ENCODE results near the gene SAP30BP.

Gene SAP30BP

GRCh38 chr17:75691801-75692626 is 24.9 kb downstream of the SAP30BP start:
- DNase-seq, result no peak

DNA sequence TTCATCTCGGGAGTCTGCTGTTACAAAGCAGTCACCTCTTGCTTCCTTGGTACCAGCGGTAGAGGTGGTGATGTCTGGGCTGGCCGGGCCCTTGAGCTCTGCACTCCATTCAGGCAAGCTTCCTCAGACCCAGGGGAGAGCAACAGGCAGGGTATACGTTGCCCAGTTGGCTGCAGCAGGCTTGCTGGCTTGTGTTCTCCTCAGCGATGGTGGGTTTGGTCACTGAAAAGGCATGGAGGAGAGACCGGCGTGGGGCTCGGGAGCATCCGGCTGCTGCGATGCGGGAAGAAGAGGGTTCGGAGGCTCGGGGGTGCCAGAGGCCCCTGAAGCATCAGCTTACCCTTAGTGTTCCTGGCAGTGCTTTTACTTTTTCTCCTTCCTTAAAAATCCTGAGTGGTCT is 25.8 kb downstream of the SAP30BP start:
- DNase-seq, result no peak

DNA sequence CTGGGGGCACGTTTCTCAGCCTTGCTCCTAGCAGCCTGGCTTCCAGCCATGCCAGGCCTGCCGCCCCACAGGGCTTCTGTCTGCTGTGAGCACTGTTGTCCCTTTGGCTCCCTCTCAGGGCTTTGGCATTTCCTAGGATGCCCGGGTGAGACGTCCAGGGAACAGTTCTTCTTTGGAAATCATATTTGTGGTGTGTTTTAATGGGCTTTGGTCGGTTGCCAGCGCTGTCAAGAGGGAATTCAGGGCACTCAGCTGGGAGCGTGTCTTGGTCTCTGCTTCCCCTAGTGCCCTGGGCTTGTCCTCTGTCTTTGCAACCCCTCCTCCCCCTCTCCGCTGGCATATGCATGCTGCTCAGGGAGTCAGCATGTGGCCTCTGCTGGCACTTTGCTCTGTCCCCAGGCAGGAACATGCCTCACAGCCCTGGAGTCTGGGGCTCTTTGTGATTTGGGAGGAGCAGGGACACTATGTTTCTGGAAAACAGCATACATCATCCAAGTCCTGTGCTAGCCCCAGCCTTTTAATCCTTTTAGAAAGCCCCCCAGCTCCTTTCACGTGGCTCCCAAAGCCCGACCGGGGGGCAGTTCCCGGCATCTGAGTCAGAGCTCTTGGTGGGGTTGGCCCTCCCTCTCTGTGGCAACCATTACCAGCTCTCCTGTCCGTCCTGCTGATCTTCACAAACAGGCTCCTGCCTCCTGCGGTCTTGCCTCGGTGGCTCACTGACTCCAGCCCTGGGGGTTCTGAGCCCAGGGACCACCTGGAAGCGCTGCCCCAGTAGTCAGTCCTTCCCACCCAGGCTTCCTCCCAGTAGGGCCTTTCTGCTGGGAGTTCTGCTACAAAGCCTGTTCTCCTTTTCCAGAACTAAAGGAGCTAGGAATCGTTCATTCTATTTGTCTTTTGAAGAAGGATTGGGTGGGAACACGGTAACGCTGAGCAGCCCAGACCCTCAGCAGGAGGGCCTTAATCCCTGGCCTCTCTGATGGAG is 26.7 kb downstream of the SAP30BP start:
- DNase-seq, result no peak

DNA sequence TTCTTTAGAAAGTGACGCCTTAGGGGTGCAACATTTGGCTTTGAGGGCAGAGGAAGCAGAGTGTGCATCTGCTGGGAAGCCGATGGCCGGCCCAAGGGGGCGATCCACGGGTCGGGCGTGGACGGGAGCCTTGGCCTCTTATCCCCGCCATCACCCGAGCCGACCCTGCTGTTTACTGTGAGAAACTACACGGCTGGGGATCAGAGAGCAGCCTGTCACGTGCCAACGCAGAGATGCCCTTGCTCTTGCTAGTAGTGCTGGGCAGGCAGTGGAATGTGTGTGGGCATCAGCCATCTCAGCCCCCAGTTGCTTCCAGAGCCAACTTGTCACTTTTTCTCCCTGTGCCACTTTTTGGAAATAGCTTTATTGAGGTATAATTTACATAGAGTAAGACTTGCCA is 27.4 kb downstream of the SAP30BP start:
- no peak for DNase-seq

GRCh38 chr17:75695141-75695829 is 28.1 kb downstream of the SAP30BP start:
- no peak for DNase-seq

- no peak for DNase-seq
Observed at GRCh38 chr17:75695830-75696271, 28.7 kb downstream of the SAP30BP start.

DNA sequence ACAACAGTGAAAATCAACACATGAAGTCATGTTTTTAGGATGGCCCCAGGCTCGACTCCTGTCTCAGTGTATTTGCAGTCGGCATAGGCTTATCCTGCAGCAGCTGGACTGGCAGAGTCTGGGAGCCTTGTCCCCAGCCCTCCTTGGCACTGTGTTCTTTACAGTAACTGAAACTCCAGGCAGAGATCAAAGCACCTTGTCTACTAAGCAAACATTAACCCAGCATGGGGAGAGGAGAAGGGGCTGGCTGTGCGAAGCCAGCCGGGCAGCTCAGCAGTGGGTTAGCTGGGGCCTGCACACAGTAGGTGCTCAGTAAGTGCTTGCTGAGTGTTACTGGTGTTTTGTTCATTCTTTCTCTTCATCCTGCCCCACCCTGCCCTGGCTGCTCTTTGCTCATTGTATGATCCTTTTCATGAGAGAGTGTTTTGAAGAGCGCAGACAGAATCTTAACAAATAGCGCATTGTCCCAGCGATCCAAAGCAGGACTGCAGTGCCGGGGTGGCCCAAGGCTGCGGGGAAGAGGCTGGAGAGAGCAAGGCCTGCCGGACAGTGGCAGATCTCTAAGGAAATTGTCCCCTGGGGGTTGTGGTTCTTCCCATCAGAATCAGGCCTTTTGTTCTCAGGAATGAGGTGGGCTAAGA is 30.6 kb downstream of the SAP30BP start:
- no peak for DNase-seq

GRCh38 chr17:75698659-75699058 is 31.5 kb downstream of the SAP30BP start:
- DNase-seq, result no peak

DNA sequence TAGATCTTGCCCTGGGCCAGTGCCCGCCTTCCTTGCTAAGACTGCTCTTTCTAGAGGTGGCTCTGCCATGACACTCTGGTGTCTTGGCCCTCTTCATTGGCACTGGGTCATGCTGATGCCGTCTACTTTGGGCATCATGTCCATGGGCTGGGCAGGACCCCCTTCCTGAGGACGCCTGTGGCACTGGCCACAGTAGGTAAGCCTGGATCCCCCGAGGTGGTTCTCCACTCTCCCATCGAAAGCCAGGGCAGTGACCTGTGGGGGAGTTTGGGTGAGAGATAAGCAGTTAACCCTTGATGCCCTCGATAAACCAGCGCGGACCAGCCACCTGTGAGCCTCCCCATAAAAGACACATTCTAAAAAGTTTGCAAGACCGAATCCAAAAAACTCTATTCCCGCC is 34.1 kb downstream of the SAP30BP start:
- DNase-seq, result no peak

DNA sequence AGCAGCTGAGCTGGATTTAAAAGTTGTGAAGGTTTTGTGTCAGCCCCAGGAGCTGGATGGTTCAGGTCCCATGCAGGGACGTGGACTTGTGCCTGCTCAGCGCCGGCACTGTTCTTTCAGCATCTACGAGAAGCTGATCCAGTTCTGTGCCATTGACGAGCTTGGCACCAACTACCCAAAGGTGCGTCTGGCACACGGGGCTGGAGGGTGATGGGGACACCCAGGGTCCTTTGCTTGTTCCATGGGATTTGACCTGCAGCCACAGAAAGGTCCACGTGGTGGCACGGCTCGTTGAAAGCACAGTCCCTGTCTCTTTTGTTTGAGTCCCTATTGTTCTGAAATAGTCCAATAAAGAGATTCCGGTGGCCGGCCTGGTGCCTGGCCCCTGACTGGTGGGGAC is 36.1 kb downstream of the SAP30BP start:
- no peak for DNase-seq

- DNase-seq, result no peak
Observed at GRCh38 chr17:75703591-75703990, 36.5 kb downstream of the SAP30BP start.

DNA sequence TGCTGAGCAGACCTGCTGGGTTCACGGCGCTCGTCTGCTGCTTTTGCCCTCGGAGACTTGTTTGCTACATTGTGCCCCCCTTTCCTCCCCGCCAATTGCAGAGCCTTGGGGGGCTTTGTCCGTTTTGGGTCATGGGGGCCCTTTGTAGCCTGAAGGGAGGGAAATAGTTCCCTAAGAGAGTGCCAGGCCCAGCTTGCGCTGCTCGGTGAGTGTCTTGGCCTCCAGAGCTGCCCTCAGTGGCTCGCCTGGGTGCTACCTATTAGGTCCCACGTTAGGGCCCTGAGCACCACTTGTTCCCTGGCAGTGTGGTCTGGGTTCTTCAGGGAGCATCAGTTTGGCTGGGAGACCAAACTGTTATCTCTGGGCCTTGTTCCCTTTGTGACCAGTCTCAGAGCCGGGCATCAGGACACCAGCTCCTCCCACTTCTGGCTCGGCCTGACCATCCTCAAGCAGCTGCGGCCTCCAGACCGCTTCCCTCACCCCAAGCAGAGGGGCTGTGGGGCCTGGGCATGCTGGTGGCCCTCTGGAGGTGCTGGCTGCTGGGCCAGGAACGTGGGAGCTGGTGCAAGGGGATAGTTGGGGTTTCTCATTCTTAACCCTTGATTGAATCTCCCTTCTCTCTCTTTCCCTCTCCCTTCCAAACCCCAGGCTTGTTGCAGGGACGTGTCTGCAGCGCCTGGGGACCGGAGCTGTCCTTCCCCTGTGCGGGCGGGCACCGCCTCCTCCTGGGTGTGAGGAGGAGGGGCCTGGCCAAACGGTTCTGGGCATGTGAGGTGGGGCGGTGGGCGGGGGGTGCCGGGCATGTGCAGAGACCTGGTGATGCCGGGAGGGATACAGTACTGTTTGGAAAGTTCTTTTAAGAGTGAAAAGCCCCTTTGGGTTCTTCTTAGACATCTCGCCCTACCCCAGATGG is 38.1 kb downstream of the SAP30BP start:
- DNase-seq, result no peak

GRCh38 chr17:75706042-75706728 is 39.0 kb downstream of the SAP30BP start:
- no peak for DNase-seq

GRCh38 chr17:75707079-75707571 is 40.0 kb downstream of the SAP30BP start:
- no peak for DNase-seq

- no peak for DNase-seq
Observed at GRCh38 chr17:75712446-75712845, 45.3 kb downstream of the SAP30BP start.

GRCh38 chr17:75719732-75720131 is 52.6 kb downstream of the SAP30BP start:
- DNase-seq, result no peak

DNA sequence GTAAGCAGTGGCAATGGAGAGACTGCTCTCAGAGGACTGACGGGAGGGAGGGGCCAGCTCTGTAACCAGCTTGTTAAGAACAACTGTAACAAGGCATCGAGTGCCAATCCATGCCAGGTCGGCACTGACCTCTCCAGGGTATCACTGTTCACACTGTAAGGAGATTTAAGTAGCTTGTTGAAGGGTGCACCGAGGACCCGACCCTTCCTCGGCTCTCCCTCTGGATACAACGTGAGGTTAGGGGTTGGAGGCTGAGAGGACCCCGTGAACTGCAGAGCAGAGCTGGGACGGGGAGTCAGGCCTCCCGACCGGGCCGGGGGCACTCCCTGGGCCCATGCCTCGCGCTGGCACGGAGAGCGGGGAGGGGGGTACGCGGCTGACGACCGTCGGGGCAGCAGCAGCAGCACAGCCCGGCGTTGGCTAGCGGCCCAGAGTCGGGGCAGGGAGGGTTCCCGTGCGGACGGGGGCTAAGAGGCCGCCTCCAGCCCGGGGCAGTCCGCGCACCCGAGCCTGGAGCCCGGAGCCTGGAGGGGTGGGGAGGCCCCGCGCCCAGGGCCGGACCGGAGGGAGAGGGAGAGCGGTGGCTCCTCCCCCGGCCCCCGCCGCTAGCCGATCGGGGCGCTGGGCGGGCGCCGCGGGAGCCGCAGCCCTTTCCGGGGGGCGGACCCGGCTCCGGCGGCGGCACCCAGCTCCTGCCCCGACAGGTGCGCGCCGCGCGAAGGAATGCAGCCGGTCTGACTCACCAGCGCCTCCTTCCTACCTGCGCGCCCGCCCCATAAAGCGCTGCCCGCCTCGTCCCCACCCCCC is 53.7 kb downstream of the SAP30BP start, which contains the start of gene ITGB4:
TSS of gene ITGB4 (plus strand) at position 804 of the 807 bp plus-strand sequence. CDS start 3,245 bp downstream, outside the sequence.
- DNase-seq, result peak; percentile 54

DNA sequence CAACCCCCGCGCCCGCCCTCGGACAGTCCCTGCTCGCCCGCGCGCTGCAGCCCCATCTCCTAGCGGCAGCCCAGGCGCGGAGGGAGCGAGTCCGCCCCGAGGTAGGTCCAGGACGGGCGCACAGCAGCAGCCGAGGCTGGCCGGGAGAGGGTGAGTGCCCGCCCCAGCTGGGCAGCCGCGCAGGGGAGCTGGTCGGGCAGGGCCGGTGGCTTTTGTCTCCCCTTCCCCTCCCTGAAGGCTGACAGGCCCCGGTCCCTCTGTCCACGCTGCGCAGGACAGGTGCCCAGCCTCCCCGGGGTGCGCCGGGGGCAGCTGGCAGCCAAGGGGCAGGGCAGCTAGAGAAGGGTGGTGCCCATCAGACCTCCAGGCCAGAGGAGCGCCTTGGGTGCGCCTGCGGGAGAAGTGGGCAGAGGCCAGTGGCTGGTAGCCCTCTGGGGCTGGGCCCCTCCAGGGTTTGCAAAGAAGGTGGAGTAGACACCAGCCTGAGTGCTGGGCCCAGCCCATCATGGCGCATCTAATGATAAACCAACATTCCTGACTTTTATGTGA is 54.4 kb downstream of the SAP30BP start:
- no peak for DNase-seq

DNA sequence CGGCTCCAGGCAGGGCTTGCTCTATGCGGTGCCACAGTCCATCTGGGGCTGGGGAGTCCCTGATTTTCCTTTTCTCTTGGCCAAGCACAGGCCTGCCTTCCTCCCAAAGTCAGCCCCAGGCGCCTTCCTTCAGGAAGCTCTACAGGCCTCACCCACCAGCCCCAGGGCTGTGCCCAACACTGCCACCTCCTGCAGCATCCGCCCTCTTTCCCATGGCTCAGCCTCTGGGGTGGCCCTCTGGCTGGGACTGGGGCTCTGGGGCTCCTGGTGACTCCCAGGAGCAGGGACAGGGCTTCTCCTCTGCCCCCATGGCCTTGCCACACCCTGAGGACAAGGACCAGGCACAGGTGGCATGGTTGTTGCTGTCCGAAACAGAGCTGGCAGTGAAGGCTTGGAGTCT is 54.9 kb downstream of the SAP30BP start:
- no peak for DNase-seq
